Eye (tissue), 1 donor: Measurements from ENCODE around the gene RCOR1.
"Not testable (repeated sequence)": the region's sequence is repeated elsewhere in the genome, so short reads cannot be mapped to it uniquely, and the experiment has no call there.

Experiments
- DNase-seq: peaks from one replicate; pipeline ENCODE4 v3.0.0-alpha.2; 2015

The RCOR1 gene

GRCh38 chr14:102591944-102592762 lies at the start of gene RCOR1:
RCOR1 (plus strand) TSS chr14:102592649; CDS start chr14:102592887, 238 bp downstream.
- DNase-seq, result peak; percentile 98

- DNase-seq, result peak; percentile 72
Measured at GRCh38 chr14:102544046-102544746, 48.3 kb upstream of the RCOR1 start.

- peak; percentile 58 for DNase-seq
Measured at GRCh38 chr14:102544747-102545460, 47.5 kb upstream of the RCOR1 start.

- DNase-seq, result peak; percentile 71
Measured at GRCh38 chr14:102545461-102546265, 46.8 kb upstream of the RCOR1 start.

- no peak for DNase-seq
Measured at GRCh38 chr14:102548616-102549240, 43.7 kb upstream of the RCOR1 start.

- not testable (repeated sequence) for DNase-seq
Measured at GRCh38 chr14:102550927-102551401, 41.5 kb upstream of the RCOR1 start.

GRCh38 chr14:102551995-102552705 lies 40.3 kb upstream of the RCOR1 start:
- no peak for DNase-seq

GRCh38 chr14:102554821-102555819 lies 37.3 kb upstream of the RCOR1 start:
- peak; percentile 78 for DNase-seq

GRCh38 chr14:102556098-102556677 lies 36.3 kb upstream of the RCOR1 start:
- DNase-seq, result no peak

GRCh38 chr14:102557434-102558226 lies 34.8 kb upstream of the RCOR1 start:
- DNase-seq, result no peak

- DNase-seq, result no peak
Measured at GRCh38 chr14:102558556-102558955, 33.9 kb upstream of the RCOR1 start.

- no peak for DNase-seq
Measured at GRCh38 chr14:102560458-102561261, 31.8 kb upstream of the RCOR1 start.

- no peak for DNase-seq
Measured at GRCh38 chr14:102565331-102565887, 27.0 kb upstream of the RCOR1 start.

GRCh38 chr14:102565959-102566358 lies 26.5 kb upstream of the RCOR1 start:
- no peak for DNase-seq

- DNase-seq, result no peak
Measured at GRCh38 chr14:102568115-102568614, 24.3 kb upstream of the RCOR1 start.

- DNase-seq, result no peak
Measured at GRCh38 chr14:102570334-102570995, 22.0 kb upstream of the RCOR1 start.

GRCh38 chr14:102571043-102571442 lies 21.4 kb upstream of the RCOR1 start:
- no peak for DNase-seq
